Measurements from ENCODE around the gene CTNNA1.
"Not testable (repeated sequence)": the region's sequence is repeated elsewhere in the genome, so short reads cannot be mapped to it uniquely, and the experiment has no call there.

Gene CTNNA1

DNA sequence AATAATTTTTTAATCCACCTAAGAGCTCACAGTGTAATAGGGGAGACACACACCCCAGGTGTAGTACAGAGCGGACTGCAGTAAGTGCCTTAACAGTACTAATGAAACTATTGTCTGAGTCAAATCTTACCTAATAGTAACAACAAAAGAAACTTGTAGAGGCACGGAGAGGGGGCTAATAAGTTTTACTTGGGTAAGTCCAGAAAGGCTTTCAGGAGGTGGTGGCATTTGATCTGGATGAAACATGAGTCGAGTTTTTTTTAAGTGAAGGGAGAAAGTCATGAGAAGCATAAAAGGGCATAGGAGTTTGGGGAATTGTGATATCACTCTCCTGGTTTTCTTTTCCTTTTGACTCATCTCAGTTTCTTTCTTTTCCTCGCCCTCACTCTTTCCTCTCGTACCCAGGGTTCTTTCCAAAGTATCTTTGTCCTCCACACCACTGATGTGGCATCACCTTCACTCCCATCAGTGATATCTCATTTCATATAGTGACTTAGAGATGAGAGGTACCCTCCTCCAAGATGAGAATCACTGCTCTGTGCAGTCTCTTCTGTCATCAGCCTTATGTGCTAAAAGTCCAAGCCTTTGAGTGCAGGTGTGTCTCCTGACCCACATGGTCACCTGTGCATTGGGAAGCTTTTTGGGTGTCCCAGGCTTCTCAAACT is 2.0 kb downstream of the CTNNA1 start:
- no peak for DNase-seq (ENCODE audit: low read depth in 2 of 2, low spot score in 1 of 2)

DNA sequence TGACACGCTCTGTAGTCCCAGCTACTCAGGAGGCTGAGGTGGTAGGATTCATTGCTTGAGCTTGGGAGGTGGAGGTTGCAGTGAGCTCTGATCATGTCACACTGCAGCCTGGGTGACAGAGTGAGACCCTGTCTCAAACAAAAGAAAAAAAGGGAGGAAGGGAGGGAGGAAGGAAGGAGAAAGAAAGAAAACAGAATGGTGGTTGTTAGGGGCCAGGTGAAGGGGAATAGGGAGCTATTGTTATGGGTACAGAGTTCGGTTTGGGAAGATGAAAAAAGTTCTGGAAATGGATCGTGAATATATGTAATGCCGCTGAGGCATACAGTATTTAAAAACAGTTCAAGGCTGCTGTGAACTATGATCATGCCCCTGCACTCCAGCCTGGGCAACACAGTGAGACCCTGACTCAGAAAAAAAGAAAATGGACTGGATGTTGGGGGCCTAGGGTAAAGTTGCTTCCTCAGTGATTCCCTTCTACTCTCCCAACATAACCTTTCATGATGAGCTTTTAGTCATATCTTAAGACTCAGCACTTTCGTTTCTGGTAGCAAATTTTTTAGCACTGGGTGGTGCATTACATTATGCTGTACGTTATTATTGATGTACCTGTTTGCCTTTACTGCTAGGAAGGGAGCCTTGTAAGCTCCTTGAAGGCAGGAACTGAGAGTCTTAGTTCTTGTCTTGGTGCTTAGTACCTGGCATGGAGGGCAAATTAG is 4.0 kb downstream of the CTNNA1 start:
- no peak for DNase-seq (ENCODE audit: low read depth in 2 of 2, low spot score in 1 of 2)

- no peak for DNase-seq (ENCODE audit: low read depth in 2 of 2, low spot score in 1 of 2)
Measured at GRCh38 chr5:138760448-138761110, 7.4 kb downstream of the CTNNA1 start.

GRCh38 chr5:138761115-138761514 is 7.9 kb downstream of the CTNNA1 start:
- not testable (repeated sequence) for DNase-seq (ENCODE audit: low read depth in 2 of 2, low spot score in 1 of 2)

DNA sequence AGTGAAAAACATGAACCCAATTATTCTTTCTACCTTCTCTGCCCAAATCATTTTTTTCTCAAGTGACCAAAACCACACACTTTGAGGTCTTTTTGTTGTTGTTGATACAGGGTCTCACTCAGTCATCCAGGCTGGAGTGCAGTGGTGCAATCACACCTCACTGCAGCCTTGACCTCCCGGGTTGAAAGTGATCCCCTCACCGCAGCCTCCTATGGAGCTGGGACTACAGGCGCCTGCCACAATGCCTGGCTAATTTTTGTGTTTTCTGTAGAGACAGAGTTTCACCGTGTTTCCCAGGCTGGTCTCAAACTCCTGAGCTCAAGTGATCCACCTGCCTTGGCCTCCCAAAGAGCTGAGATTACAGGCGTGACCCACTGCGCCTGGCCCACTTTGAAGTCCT is 8.4 kb downstream of the CTNNA1 start:
- DNase-seq (ENCODE audit: low read depth in 2 of 2, low spot score in 1 of 2), result not testable (repeated sequence)

DNA sequence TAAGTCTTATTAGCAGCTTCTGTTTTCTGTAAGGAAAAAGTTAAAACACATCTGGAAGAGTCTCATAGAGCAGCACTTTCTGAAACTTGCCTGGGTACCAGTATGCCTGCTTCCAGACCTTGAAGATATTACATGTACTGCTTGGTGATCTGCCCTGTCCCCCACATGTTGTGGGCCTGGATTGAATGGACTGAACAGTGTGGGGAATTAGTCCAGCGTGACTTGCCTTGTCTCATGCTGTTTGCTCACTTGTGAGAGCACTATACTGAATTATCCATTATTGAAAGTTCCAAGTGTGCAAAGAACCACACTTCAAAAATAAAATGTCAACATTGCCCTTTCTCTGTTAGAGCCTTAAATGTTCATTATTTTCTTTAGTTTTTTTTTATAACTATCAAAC is 8.9 kb downstream of the CTNNA1 start:
- no peak for DNase-seq (ENCODE audit: low read depth in 2 of 2, low spot score in 1 of 2)

DNA sequence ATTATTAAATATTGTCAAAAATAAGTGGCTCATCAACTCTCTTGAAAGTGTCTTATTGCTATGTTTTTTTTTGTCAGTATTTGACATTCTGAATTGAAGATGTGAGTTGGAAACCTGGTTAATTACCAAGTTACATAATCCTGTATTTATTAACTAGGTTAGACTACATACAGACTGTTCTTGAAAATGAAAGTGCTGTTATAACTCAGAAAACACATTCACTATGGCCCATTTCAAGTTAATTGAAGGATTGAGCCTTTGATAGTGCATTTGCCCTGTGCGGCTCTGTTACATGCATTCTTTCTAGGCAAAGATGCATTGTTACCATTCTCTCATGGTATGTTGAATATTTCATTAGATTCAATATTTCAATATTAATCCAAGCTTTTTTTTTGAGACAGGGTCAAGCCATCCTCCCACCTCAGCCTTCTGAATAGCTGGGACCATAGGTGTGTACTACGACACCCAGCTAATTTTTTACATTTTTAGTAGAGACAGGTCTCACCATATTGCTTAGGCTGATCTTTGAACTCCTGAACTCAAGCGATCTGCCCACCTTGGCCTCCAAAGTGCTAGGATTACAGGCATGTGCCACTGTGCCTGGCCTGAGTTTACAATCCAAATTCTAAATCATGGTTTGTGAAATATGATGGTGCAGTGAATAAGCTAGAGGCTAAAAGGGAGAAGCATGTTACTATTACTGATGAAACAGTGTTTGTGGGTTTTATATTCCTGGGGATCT is 10.0 kb downstream of the CTNNA1 start:
- no peak for DNase-seq (ENCODE audit: low read depth in 2 of 2, low spot score in 1 of 2)

GRCh38 chr5:138770291-138770690 is 17.1 kb downstream of the CTNNA1 start:
- DNase-seq (ENCODE audit: low read depth in 2 of 2, low spot score in 1 of 2), result no peak

DNA sequence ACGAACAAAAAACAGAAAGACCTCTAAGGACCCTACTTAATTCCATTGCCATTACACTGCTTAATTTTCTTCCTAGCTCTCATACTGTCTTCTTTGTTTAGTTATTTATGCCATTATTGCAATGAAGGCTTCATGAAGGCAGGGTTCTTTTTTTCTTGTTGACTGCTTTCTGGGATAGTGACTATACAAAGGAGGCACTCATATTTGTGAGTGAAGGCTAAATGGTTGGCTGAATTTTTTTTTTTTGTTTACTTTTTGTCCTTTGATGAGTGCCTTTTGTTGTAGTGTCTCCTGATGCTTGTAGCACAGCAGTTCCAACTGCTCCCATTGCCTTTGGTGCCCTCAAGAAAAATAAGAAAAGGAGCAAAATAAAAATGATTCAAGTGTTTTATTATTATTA is 17.8 kb downstream of the CTNNA1 start:
- no peak for DNase-seq (ENCODE audit: low read depth in 2 of 2, low spot score in 1 of 2)

- no peak for DNase-seq (ENCODE audit: low read depth in 2 of 2, low spot score in 1 of 2)
Measured at GRCh38 chr5:138772986-138773594, 19.9 kb downstream of the CTNNA1 start.

DNA sequence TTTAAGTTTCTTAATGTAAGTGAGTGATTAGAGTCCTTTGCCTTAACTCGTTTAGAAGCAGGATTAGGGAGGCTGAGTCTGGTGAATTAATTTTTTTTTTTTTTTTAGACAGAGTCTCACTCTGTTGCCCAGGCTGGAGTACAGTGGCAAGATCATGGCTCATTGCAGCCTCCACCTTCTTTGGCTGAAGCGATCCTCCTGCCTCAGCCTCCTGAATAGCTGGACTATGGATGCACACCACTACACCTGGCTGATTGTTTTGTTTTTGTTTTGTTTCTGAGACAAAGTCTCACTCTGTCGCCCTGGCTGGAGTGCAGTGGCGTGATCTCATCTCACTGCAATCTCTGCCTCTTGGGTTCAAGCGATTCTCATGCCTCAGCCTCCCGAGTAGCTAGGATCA is 20.4 kb downstream of the CTNNA1 start:
- DNase-seq (ENCODE audit: low read depth in 2 of 2, low spot score in 1 of 2), result not testable (repeated sequence)

- no peak for DNase-seq (ENCODE audit: low read depth in 2 of 2, low spot score in 1 of 2)
Measured at GRCh38 chr5:138775034-138775433, 21.8 kb downstream of the CTNNA1 start.

DNA sequence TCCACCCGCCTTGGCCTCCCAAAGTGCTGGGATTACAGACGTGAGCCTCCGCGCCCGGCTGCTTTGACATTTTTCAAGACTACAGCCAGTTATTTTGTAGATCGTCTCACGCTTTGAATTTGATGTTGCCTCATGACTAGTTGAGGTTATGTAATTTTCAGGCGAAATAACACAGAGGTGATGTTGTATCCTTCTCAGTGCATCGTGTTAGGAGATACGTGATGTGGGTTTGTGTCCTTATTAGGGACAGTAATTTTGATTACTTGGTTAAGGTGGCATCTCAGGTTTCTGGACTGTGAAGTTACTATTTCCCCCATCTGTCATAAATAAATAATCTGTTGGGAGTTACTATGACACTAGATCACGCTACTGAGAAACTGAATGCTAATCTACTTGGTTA is 25.0 kb downstream of the CTNNA1 start:
- no peak for DNase-seq (ENCODE audit: low read depth in 2 of 2, low spot score in 1 of 2)

DNA sequence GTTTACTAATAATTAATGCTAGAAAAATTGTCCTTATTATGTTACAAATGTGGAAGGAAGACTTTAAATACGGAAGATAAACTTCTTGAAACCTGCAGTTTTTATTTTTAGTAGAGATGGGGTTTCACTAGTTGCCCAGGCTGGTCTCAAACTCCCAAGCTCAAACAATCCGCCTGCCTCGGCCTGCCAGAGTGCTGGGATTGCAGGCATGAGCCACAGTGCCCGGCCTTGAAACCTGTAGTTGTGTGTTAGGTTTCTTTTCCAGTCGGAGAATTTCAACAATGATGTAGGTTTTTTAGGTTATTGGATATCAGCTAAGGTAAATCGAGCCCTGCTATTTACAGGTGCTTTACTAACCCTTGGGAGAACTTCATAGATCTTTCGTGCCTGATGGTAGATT is 30.8 kb downstream of the CTNNA1 start:
- DNase-seq (ENCODE audit: low read depth in 2 of 2, low spot score in 1 of 2), result no peak

GRCh38 chr5:138784590-138784989 is 31.4 kb downstream of the CTNNA1 start:
- DNase-seq (ENCODE audit: low read depth in 2 of 2, low spot score in 1 of 2), result no peak

GRCh38 chr5:138789771-138790242 is 36.6 kb downstream of the CTNNA1 start:
- no peak for DNase-seq (ENCODE audit: low read depth in 2 of 2, low spot score in 1 of 2)

DNA sequence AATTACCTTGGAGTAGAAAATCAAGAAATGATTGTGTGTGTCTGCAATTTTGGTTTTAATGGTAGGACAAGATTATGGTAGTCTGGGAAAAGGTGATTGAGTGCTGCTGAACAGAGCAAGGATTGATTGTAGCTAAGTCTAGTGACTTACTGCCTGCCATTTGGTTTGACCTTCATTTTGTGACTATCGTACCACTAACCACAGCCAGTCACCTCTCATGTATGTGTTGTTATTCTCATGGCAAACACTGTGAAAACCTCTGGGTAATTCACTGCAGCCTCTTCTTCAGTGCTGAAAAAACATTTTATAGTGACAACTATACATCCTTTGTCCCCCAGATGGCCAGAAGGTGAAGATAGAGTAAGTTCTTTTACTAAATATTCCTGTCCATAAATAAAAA is 37.5 kb downstream of the CTNNA1 start:
- no peak for DNase-seq (ENCODE audit: low read depth in 2 of 2, low spot score in 1 of 2)

GRCh38 chr5:138792195-138792790 is 39.1 kb downstream of the CTNNA1 start:
- DNase-seq (ENCODE audit: low read depth in 2 of 2, low spot score in 1 of 2), result no peak

DNA sequence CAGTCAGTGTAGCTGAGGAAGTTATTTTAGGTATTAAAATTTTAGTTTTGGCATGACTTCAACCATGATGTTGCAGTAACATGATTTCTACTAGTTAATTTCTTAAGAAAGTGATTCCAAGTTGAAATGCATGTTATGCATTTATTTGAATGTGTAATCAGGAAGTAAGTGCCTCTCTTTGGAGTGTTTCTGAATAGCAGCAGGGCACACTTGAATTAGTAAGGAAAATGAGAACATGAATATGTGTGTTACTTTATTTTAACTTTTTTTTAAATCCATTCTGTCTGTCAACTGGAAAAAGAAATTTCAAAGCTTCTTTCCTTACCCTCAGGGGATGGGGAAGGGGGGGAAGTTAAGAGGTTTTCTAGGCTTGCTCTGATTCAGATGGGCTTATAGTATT is 40.4 kb downstream of the CTNNA1 start:
- no peak for DNase-seq (ENCODE audit: low read depth in 2 of 2, low spot score in 1 of 2)

DNA sequence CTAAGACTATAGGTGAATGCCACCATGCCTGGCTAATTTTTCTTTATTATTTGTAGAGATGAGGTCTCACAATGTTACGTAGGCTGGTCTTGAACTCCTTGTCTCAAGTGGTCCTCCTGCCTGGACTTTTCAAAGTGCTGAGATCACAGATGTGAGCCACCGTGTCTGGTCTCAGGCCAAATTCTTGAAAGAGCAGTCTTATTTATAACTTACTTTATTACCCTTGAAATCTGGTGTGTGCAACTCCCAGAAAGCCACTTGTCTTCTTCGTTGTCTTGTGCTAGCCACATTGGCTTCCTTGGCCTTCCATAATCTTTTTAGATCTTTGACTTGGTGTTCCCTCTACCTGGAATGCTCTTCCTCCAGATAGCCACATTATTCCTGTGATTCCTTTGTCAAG is 50.1 kb downstream of the CTNNA1 start:
- DNase-seq (ENCODE audit: low read depth in 2 of 2, low spot score in 1 of 2), result no peak

- DNase-seq (ENCODE audit: low read depth in 2 of 2, low spot score in 1 of 2), result no peak
Measured at GRCh38 chr5:138803935-138804334, 50.7 kb downstream of the CTNNA1 start.

Measured in stimulated activated CD8-positive, alpha-beta memory T cell treated with anti-CD3 and anti-CD28 coated beads, Interleukin-4, amount 100 ng/mL, for 4 hours (primary cell).